Cardiac muscle cell (in vitro differentiated cells and primary cell): Measurements from ENCODE around the gene BAG3. TPM values are rescaled to one million over a fixed set of nuclear protein-coding genes. Genes with fewer than 3 reads are reported as not detected.

Experiments
- DNase-seq, 2 donors: peaks; one replicate each; pipeline versions ENCODE4 v3.0.0 to v3.0.0-alpha.2; 2010 to 2017; ENCODE audit warnings: low read depth in 1 of 2, low spot score in 1 of 2
- H3K27ac ChIP-seq: fragments of 200-600 bp; sonication (generic); 2 replicates; pipeline ENCODE4 v1.5.1; 2016
- H3K27me3 ChIP-seq: fragments of 200-600 bp; sonication (generic); 2 replicates; pipeline ENCODE4 v1.6.0; 2016; ENCODE audit warnings: control low read depth
- H3K36me3 ChIP-seq: fragments of 200-600 bp; sonication (generic); 2 replicates; pipeline ENCODE4 v1.5.1; 2016; ENCODE audit warnings: control low read depth
- H3K4me1 ChIP-seq: fragments of 200-600 bp; sonication (generic); 2 replicates; pipeline ENCODE4 v1.8.1; 2017; ENCODE audit warnings: low read depth, mild to moderate bottlenecking, mixed run types
- H3K4me3 ChIP-seq: fragments of 200-600 bp; sonication (generic); 2 replicates; pipeline ENCODE4 v1.5.1; 2016; ENCODE audit warnings: mild to moderate bottlenecking
- H3K9me3 ChIP-seq: fragments of 200-600 bp; sonication (generic); 2 replicates; pipeline ENCODE4 v1.5.1; 2017; ENCODE audit warnings: low read depth, mild to moderate bottlenecking, control low read depth
- polyA plus RNA-seq: library from polyadenylated mRNA; unstranded; fragments of >200 nt; fragmentation: Nextera tagmentation; extraction: Ambion mirVana; gene quantifications from 2 replicates; pipeline ENCODE4 v1.2.1, GENCODE V29; 2016
- total RNA-seq: library from RNA; depleted of rRNA; stranded (reverse); fragments of >200 nt; gene quantifications from 2 replicates; pipeline ENCODE4 v1.2.3, GENCODE V29; 2016
- TF ChIP-seq, protein P1 (sequence below): IDR thresholded peaks from 2 replicates; pipeline ENCODE4 v1.5.1; 2012; ENCODE audit warnings: low read depth, mild to moderate bottlenecking, low read length

Gene BAG3
- total and polyA plus RNA-seq, 2 experiments from 2014 or later, result 45.4 to 62.3 TPM

DNA sequence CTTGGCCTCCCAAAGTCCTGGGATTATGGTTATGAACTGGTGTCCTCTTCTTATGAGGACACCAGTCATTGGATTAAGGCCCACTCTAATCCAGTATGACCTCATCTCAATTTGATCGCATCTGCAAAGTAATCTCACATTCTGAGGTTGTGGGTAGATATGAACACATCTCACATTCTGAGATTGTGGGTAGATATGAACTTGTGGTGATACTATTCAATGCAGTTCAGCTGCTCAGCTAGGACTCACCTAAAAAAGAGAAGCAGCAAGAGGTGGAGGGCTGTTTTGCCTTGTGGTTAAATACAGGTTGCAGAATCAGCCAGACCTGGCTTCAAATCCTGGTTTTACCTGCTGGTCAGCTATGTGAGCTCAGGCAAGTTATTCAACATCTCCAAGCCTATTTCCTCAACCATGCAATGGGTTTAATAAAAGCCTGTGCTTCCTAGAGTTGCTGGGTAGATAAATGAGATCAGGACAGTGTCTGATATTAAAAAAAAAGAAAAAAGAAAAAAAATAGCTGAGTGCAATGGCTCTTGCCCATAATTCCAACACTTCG is 8.5 kb upstream of the BAG3 start:
- Histone ChIP-seq H3K4me3 (no peak overlapping the region), H3K4me1 (no peaks in the 10 kb centered on the region), H3K27ac (no peak overlapping the region), H3K9me3 (no peaks in the 10 kb centered on the region), H3K27me3 (no peaks in the 10 kb centered on the region), H3K36me3 (no peaks in the 10 kb centered on the region)
- no peak for DNase-seq
- TF ChIP-seq, protein P1, sequence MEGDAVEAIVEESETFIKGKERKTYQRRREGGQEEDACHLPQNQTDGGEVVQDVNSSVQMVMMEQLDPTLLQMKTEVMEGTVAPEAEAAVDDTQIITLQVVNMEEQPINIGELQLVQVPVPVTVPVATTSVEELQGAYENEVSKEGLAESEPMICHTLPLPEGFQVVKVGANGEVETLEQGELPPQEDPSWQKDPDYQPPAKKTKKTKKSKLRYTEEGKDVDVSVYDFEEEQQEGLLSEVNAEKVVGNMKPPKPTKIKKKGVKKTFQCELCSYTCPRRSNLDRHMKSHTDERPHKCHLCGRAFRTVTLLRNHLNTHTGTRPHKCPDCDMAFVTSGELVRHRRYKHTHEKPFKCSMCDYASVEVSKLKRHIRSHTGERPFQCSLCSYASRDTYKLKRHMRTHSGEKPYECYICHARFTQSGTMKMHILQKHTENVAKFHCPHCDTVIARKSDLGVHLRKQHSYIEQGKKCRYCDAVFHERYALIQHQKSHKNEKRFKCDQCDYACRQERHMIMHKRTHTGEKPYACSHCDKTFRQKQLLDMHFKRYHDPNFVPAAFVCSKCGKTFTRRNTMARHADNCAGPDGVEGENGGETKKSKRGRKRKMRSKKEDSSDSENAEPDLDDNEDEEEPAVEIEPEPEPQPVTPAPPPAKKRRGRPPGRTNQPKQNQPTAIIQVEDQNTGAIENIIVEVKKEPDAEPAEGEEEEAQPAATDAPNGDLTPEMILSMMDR, result no peak

DNA sequence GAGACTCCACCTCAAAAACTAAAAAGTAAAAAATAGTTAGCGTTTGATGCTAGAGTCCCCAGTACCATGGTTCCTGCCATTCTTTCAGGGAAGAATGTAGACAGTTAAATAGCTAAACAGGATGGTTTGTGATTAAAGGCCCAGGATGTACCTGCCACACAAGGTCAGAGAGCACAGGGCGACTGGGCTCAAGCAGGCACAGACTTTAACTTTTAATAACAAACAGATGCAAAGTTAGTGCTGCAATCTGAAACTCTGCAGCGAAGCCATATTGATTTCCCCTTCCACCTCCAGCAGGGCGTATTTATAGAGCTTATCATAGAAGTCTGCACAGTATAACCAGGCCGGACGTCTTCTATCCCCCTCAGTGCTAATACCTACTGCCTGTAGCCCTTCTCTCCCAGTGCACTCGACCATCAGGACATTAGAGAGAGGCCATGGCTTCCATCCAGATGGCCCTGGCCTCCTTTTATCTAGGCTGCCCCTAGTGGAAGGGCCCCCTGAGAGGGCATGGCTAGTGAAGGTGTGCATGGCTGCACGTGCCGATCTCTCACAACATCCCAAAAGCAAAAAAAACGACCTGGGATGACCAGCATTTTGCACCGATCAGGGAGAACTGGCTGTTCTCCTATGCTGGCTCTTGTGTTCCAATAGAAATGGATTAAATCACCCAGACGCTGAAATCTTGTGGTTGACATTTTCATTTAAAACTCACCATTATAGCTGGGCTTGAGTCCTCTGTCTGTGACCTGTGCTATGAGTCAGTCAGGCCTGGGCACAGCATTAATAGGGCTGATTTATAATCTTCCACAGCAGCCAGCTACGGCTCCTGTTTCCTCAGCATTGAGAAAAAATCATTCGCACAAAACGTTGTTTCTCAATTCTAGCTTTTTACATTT is 7.6 kb upstream of the BAG3 start:
- no peaks in the 10 kb centered on the region for H3K9me3 ChIP-seq
- DNase-seq, result no peak
- H3K4me3 ChIP-seq, result no peak overlapping the region
- H3K4me1 ChIP-seq, result no peaks in the 10 kb centered on the region
- H3K27ac ChIP-seq, result no peak overlapping the region
- TF ChIP-seq, protein P1, result no peak
- no peaks in the 10 kb centered on the region for H3K36me3 ChIP-seq
- H3K27me3 ChIP-seq, result no peaks in the 10 kb centered on the region

DNA sequence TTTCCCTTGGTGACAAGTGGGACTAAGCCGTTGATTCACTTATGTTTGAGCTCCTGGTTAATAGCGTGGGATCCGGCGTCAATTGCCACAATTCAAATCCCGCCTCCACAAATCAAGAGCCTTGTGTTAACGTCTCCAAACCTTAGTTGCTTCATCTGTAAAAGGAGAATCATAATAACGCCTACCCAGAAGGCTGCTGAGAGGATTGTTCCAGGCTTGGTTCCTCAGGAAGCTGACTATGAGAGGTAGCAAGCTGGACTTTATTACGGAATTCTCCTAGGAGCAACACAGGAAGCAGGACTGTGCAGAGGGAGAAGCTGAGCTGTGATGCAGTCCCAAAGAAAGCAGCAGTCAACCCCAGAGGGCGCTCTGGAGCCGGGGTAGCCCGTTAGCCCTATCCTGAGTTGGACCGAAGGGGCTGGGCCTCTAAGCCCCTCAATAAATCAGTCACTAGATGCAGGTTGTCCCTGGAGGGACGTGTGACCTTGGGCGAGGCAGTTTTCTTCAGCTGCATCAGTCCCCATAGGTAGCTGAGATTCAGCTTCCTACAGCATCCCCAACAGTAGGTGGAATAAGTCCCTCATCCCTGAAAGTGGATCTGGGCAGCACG is 6.9 kb upstream of the BAG3 start:
- DNase-seq, result no peak

DNA sequence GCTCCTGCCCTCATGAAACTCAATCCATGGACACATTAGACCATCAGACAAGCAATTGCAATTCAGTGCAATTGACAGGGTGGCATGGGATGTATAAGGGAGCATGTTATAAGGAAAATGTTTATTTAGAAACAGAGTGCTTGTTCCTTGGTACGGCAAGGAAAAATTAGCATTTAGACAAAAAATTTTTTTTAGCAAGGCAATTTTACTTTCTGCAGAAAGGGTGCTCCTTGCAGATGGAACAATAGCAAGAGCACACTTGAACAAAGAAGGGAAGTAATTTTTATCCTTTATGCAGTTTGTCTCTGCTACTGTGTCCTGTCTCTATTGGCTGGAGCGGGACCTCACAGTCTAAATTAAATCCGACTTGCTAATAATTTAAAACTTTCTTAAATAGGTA is 6.2 kb upstream of the BAG3 start:
- TF ChIP-seq, protein P1, result no peak
- H3K4me3 ChIP-seq, result no peak overlapping the region

More for the DNA sequence above, 6.9 kb upstream of the BAG3 start:
- TF ChIP-seq, protein P1, result peak; percentile 23
- Histone ChIP-seq H3K4me3 (no peak overlapping the region), H3K4me1 (no peaks in the 10 kb centered on the region), H3K9me3 (no peaks in the 10 kb centered on the region), H3K27ac (no peak overlapping the region), H3K27me3 (no peaks in the 10 kb centered on the region), H3K36me3 (no peaks in the 10 kb centered on the region)

DNA sequence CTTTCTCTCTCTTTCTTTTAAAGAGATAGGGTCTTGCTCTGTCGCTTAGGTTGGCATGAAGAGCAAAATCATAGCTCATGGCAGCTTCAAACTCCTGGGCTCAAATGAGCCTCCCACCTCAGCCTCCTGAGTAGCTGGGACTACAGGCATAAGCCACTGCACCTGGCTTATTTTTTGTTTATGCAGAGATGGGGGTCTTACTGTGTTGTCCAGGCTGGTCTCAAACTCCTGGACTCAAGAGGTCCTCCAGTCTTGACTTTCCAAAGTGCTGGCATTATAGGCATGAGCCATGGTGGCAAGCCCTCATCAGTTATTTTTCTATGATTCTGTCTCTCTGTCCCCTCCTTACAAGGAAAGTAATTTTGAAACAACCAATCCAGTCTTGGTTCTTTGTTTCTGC is 1.1 kb upstream of the BAG3 start:
- Histone ChIP-seq H3K9me3 (no peaks in the 10 kb centered on the region), H3K4me1 (peaks cover 14% of the 10 kb centered on the region), H3K27me3 (no peaks in the 10 kb centered on the region), H3K36me3 (no peaks in the 10 kb centered on the region), H3K4me3 (peak overlapping the region; percentile 92), H3K27ac (peak overlapping the region; percentile 91)
- no peak for DNase-seq
- TF ChIP-seq, protein P1, result no peak

More for the DNA sequence above, 6.2 kb upstream of the BAG3 start:
- Histone ChIP-seq H3K27me3 (no peaks in the 10 kb centered on the region), H3K4me1 (no peaks in the 10 kb centered on the region), H3K36me3 (no peaks in the 10 kb centered on the region), H3K27ac (no peak overlapping the region), H3K9me3 (no peaks in the 10 kb centered on the region)
- DNase-seq, result no peak
